NCI-H2196 treated with DMSO at 0.1 percent for 48 hours (cell line): Measurements from ENCODE around the gene KIAA0319L.

Source experiments
- DNase-seq: peaks from one replicate; lab custom pipeline; 2025; ENCODE audit not compliant: unreplicated experiment; lab: John Stamatoyannopoulos, UW

Gene KIAA0319L

GRCh38 chr1:35564037-35564883, 7.1 kb upstream of the KIAA0319L start:
- peak; percentile 39 for DNase-seq

DNA sequence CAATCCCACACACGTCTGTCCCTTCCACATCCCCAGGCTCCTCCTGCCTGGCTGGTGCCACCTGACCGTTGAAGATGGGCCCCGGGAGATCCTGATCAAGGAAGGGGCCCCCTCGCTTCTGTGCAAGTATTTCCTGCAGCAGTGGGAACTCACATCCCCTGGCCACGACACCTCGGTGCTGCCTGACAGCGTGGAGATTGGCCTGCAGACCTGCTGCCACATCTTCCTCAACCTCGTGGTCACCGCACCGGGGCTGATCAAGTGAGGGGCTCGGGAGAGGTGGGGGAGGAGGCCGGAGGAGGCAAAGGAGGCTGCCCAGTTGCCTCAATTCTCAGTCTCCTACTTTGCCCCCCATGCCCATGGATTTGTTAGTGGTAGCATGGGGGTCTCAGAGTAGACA, 6.0 kb upstream of the KIAA0319L start:
- DNase-seq = no peak

GRCh38 chr1:35561972-35562680, 4.9 kb upstream of the KIAA0319L start:
- DNase-seq = no peak

DNA sequence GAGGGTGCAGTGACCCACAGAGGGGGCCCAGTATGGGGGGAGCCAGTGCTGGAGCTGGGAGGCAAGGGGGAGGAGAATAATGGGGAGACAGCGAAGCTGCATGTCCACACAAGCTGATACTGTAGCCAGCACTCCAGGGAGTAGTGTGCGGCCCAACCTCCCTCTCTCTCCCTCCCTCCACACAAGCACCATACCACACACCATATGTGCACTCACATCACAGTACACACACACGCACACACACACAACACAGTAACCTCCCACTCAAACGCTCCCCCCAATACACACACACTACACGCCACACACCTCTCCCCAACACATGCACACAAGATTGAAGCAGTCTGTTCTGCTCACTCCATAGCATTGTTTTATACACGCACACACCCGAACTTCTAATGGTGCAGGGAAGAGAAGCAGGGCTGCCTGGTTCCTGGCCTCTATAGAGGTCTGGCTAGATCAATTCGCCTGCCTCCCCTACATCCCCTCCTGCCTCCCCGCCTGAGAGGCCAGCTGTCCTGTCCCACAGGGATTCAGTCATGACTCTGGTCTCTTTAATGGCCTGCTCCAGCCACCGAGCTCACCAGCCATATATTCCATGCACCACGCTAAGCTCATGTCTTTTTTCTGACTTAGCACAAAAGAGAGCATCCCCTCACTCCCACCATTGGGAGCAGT, 4.2 kb upstream of the KIAA0319L start:
- no peak for DNase-seq

- DNase-seq = no peak
These were observed 3.3 kb upstream of the KIAA0319L start for GRCh38 chr1:35560256-35561225.

DNA sequence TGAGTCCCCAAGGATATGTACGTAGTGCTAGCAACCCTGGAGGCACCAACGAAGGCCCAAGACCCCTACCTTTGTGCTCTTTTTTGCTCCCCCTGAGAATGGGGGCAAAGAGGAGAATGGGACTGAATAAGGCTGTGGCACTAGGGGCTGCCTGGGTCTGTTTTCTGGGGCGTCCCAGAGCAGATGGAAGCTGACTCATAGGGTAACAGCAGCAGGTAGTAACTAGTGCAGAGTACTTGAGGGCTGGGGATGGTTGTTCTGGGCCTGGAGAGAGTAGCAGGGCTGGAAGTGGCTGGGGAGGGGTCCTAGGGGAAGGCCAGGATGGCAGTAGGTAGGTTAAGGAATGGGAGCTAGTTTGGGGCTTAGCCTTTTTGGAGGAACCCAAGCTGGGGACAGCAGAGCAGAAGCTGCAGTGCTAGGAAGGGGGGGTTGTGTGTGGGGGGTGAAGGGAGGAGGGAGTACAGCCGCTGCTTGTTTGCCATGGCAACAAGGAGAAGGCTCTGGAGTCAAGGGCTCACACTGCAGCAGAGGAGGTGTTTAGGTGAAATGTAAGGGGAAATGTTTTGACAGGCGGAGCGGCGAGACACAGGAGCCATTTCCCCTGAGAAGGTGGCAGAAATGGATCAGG, 2.2 kb upstream of the KIAA0319L start:
- no peak for DNase-seq

DNA sequence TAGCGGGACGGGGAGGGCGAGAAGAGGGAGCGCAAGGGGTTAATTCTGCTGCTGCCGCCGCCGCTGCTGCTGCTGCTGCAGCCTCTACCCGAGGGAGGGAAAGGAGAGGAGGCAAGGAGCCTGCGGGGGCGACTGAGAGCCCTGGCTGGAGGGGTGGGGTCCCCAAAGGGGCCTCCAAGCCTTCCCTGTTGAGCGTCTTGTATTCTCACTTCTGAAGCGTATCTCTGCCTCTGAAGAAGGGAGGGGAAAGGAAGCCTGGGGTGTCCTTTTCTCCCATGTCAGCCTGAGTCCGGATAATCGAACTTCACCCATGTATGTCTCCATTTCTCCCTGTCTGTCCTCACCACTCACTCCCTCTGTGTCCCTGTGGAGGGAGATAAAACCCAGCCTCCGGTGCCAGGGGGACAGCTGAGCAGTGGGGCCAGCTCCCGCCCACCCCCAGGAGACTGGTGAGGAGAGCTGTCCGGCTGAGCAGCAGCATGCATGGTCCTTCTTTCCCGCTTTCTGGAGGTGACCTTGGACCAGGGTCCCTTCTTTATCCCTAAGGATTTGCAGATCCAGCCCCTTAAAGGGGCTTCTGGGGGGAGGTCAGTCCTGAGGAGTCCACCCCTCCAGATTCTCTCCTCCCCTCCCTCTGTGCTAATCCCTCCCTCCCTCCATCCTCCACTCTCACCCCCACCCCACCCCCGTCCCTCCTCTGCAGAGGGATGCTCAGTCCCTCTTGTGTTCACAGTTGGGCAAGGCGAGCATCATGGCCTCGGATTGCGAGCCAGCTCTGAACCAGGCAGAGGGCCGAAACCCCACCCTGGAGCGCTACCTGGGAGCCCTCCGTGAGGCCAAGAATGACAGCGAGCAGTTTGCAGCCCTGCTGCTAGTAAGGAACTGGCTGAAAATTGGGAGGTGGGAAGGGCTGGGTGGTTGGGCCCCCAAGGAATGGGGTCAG, 1.4 kb upstream of the KIAA0319L start:
- no peak for DNase-seq

DNA sequence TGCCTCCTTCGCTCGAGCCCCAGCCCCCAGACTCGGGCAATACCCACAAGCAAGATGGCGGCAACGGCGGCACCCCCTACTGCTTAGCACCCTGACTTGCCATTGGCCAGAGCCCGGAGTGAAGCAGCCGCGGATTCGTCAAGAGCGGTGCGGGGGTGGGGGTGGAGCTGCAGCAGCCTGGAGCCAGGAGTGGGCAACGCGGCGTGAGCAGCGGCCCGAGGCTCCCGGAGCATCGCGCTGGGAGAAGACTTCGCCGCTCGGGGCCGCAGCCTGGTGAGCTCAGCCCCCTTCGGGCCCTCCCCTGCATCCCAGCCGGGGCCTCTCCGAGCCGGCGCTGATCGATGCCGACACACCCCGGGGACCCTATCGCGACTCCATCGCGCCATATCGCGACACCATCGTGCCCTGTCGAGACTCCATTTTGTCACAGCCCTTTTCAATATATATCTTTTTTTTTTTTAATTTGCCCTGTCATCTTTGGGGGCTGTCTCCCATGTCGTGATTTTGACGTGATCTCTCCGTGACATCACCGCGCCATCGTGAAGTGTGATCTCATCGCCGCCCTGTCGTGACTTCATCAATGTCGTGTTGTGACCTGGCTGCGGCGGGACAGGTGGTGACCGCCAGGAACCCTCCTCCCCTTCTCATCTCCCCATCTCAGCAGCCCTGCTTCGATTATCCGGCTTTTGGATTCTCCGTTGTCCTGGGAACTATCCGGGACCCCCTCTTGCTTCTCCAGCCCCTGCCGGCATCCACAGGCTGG, 589 bp upstream of the KIAA0319L start, which contains the start of gene NCDN:
Gene NCDN, plus strand, starts transcription at position 189 of the 763 bp plus-strand sequence. Its CDS starts 392 bp downstream, at position 581.
- DNase-seq = peak; percentile 93

DNA sequence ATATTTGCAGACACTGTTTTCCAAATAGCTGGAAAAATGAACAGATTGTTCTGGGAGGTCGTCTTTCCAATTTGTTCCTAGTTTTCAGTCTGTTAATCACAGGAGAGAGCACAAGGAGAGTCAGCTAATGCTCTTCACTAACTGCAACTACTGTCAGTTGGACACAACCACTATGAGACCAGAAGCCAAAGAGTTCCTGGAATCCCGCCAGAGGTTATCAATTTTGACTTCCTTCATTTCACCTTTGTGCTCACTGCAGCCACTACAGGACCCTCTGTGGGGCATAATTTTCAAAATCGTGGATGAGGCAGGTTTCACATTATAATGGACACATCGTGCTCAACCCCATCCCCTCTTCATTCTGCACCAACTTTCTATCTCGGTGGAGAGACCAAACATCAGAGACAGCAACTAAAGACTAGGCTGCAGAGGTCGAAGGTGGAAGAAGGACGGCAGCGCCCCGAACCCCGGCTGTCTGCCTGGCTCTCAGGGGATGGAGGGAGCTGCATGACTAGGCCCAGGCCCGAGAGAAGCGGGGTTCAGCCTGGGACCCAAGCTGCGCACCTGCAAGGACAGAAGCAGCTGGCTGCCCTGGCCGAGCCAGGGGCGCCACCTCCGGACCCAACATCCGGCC, 602 bp downstream of the KIAA0319L start:
- peak; percentile 46 for DNase-seq

DNA sequence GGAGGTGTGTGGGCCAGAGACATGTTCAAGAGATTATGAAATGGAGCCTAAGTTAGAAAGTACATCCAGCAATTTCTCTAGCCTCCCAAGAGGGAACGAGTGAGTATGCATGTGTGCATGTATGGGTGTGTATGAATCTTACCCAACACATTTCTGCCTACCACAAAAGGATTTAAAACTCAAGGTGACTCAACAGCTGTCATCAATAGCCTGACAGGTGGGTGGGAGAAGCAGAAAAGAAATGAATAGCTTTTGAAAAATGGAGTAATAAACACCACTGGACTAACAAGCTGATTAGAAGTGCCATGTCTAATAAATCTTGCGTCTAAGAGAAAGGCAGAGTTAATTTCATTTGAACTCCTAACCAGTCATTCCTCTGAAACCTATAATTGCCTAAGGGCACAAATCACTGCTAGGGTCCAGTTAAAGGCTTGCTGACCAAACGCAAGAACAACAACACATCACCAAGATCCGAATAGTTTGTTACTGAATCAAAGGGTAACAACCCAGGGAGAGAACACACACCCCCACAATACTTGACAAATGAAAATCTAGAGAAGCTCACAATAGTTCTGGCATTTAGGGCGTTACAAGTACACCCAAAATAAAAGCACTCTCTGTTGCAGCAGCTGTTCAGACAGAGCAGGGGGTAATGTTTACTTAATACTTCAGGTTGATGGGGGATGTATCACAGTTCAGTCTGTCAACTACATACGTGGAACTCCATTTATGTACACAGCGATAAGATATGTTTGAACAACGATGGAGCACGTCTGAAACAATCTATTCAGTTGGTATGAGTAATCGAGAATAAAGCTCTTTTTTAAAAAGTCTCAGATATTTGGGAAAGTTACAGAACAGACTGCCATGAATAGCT, 1.4 kb downstream of the KIAA0319L start:
- DNase-seq = peak; percentile 57

GRCh38 chr1:35555212-35555584, 2.0 kb downstream of the KIAA0319L start:
- no peak for DNase-seq

GRCh38 chr1:35554266-35555211, 2.7 kb downstream of the KIAA0319L start:
- DNase-seq = peak; percentile 22

DNA sequence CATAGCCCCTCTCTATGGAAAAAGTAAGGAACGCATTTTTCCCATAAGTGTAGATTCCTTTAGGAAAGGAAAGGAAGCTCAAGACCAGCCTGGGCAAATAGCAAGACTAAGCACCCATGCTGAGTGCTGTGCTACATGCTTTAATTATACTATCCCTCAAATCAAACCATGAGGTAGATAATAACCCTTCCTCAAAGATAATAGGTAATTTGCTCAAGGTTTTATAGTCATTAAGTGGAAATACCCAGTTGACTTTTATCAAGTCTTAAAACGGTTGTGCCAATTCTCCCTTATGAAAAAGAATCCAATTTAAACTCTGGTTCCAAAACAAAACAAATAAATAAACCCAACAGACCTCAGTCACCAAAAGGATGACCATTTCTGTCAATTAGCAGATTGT, 3.4 kb downstream of the KIAA0319L start:
- no peak for DNase-seq

GRCh38 chr1:35546614-35547013, 10.6 kb downstream of the KIAA0319L start:
- DNase-seq = no peak

DNA sequence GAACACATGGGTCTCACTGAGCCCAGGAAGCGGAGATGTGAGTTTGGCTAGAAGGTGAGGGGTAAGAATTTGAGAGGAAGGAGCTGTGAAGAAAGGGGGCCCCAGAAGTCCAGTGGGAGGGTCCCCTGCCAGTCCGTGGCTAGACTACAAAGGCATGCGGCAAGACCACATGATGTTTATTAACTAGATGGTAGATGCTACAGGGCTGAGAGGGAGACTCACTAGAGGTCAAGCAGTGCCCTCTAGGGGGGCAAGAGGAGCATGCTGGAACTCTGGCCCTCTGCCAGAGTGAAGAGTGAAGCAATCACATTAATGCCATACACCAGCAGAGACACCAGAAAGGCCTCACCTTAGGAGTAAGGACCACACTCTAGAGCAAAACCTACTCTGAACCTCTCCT, 12.2 kb downstream of the KIAA0319L start:
- no peak for DNase-seq

DNA sequence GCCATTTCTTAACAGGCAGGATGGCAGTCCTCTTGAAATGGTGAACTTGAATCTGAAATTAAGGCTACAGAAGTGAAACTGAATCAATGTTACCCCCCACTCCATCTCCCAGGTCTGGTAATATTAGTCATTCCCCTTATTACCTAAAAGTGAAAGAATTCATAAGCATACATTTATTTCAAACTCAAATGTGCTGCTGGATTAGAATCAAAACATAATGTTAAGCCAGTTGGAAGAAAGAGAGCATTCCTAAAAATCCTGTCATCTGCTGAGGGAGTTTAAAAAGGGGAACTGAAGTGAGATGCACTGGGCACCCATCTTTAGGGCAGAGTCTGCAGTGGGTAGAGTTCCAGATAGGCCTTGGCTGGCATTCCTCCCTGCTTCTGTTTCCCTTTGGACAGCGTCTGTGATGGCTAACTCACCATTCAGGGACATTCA, 17.4 kb downstream of the KIAA0319L start:
- DNase-seq = no peak
